HG03469 (cell line): ENCODE measurements around the gene CLDN15.
"Not testable (repeated sequence)": the region's sequence is repeated elsewhere in the genome, so short reads cannot be mapped to it uniquely, and the experiment has no call there.

Experiments
- ATAC-seq: cut with Tn5 transposase; IDR thresholded peaks from one replicate; pipeline ENCODE4 v1.9.1; 2021; ENCODE audit warnings: mild to moderate bottlenecking, moderate library complexity, moderate number of reproducible peaks; ENCODE audit not compliant: unreplicated experiment

Gene CLDN15

DNA sequence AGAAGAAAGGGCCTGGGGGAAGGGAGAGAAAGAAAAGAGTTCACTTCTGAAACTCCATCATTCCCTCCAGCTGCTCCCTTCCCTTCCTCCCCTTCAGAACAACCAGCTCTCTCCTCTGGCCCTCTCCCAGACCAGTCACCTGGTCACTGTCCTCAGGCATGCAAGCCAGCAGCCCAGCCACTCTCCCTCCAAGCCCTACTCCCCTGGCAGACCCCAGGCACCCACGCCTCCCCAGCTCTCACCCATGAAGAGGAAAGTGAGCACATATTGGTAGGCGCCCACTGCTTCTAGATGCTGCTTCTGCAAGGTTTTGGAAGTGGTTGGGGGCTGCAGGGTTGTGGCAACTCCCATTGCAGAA is 37.1 kb downstream of the CLDN15 start:
- no peak for ATAC-seq

DNA sequence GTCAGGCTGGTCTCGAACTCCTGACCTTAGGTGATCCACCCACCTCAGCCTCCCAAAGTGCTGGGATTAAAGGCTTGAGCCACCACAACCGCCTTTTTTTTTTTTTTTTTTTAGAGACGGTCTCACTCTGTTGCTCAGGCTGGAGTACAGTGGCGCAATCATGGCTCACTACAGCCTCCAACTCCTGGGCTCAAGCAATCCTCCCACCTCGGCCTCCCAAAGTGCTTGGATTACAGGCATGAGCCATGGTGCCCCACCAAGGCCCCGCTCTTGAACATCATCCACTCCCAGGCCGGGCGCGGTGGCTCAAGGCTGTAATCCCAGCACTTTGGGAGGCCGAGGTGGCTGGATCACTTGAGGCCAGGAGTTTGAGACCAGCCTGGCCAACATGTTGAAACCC is 38.1 kb downstream of the CLDN15 start:
- ATAC-seq, result not testable (repeated sequence)

DNA sequence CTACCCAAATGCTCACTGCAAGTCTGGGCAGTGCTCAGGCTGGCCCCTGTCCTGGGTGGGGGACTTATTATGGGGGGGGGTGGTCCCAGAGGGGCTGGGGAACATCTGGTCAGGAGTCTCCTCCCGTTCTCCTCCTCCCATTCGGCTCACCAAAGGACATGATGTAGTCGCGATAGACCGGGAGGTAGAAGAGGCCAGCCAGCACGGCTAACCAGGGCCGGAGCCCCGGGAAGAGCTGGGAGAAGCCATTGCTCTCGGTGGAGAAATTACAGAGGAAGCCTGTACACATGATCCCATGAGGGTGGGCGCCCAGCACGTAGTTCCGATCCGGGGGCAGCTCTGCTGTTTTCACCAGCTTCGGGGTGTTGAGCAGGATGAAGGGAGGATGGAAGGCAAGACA is 39.1 kb downstream of the CLDN15 start:
- ATAC-seq, result no peak

DNA sequence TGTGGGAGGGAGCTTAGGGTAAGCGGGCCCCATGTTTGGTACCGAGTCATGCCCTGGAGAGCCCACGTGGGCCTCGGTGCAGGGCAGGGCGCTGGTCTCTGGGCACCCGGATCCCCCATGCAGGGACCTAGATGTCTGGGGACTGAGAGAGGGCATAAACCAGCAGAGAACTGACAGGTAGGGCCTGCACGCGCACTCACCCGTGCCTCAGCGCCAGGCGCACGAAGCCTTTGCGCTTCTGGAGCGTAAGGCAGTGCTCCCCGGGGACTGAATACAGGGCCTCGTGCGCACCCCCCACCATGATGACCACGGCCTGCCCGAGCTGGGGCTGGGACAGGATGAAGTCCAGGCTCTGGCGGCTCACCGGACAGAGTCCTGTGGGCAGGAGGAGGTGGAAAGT is 39.6 kb downstream of the CLDN15 start:
- no peak for ATAC-seq

DNA sequence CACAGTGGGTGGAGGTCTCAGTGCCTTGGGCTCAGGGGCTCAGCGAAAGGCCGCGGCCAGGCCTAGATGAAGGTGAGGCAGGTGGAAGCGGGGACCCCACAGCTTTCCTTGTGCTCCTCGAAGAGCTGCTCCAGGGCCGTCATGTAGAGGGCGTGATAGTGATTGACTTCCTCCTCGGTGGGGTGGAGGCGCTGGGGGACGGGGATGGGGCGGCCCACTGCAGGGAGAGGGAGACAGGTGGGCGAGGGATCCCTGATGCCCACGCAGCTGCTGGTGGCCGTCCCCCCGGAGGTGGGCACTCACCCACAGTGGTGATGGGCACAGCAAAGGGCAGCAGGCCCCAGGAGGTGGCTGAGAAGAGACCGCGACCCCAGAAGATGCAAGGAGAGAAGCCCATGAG is 41.7 kb downstream of the CLDN15 start:
- no peak for ATAC-seq

DNA sequence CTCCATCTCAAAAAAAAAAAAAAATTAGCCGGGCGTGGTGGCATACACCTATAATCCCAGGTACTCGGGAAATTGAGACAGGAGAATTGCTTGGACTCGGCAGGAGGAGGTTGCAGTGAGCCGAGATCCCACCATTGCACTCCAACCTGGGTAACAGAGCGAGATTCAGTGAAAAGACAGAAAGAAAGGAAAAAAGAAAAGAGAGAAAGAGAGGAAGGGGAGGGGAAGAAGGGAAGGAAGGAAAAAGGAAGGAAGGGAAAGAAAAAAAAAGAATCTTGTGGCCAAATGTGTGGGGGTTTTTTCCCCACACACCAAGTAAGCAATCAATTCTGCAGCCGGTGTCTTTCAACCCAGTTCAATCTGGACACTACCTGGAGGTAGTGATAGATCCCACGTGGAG is 48.5 kb downstream of the CLDN15 start:
- no peak for ATAC-seq

DNA sequence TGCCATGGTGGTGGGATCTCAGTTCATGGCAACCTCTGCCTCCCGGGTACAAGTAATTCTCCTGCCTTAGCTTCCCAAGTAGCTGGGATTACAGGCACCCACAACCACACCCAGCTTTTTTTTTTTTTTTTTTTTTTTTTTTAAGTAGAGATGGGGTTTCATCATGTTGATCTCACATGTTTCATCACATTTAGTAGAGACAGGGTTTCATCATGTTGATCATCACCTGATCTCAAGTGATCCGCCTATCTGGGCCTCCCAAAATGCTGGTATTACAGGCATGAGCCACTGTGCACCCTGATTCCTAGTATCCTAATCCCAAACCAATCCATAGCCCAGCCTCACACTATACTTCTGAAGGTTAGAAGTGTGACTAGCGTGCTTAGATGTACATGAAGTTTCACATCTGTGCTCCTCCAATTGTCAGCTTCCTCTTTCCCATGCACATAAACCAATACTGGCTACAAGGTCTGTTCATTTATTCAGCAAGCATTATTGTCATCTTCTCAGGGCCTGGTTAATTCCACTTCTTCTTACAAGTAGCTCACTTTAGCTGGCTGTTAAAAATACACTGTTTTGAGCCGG is 50.7 kb downstream of the CLDN15 start:
- ATAC-seq, result no peak

DNA sequence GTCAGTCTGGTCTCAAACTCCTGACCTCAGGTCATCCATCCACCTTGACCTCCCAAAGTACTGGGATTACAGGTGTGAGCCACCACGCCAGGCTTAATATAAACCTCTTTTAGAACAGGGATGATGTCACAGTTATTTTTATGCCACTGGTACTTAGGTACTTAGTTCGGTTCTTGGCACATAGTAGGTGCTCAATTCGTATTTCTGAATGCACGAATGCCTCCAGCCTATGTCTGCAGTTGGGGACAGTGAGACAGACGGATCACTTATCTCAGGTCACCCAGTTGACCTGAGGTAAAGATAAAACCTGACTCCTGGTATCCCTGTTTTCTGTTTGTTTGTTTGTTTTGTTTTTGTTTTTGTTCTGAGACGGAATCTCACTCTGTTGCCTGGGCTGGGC is 51.4 kb downstream of the CLDN15 start:
- ATAC-seq, result no peak

DNA sequence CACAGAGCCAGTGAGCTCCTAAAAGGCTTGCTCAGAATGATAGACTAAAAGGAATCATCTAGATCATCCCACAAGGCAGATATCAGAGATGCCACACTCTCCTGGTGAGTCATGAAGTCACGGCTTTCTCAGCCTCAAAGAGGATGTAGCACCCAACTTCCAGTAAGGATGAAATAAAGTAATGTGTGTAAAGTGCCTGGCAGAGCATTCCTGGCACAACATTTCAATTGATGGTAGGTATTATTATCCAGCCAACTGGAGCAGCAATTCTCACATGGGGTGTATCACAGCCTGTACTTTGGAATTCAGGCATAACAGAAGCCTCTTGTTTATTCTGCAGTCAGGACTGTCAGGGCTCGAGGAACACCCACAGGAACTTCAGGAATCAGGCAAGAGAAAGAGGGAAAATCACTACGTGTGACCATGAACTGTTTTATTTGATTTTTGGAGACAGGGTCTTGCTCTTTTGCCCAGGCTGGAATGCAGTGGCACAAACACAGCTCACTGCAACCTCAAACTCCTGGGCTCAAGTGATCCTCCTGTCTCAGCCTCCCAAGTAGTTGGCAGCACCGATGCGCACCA is 52.3 kb downstream of the CLDN15 start:
- ATAC-seq, result no peak
